Ishikawa (cell line): Measurements from ENCODE around the gene SLC1A2.

Source experiments
- CREB1 ChIP-seq: IDR thresholded peaks from 2 replicates; pipeline ENCODE4 v1.6.1; 2012; ENCODE audit warnings: low read depth
- EGR1 ChIP-seq: IDR thresholded peaks from 2 replicates; pipeline ENCODE4 v1.6.1; 2012
- FOXM1 ChIP-seq: IDR thresholded peaks from 2 replicates; pipeline ENCODE4 v1.6.1; 2012; ENCODE audit warnings: low read depth, borderline replicate concordance
- MAX ChIP-seq: IDR thresholded peaks from 2 replicates; pipeline ENCODE4 v1.6.1; 2012
- NFIC ChIP-seq: IDR thresholded peaks from 2 replicates; pipeline ENCODE4 v1.6.1; 2012
- RAD21 ChIP-seq: IDR thresholded peaks from 2 replicates; pipeline ENCODE4 v1.6.1; 2012; ENCODE audit warnings: low read depth
- TAF1 ChIP-seq: IDR thresholded peaks from 2 replicates; pipeline ENCODE4 v1.6.1; 2012; ENCODE audit warnings: low read depth, mild to moderate bottlenecking
- TEAD4 ChIP-seq: IDR thresholded peaks from 2 replicates; pipeline ENCODE4 v1.6.1; 2012
- YY1 ChIP-seq: IDR thresholded peaks from 2 replicates; pipeline ENCODE4 v1.6.1; 2012; ENCODE audit warnings: low read depth

GRCh38 chr11:35348898-35349687 lies 70.3 kb downstream of the SLC1A2 start:
- TF ChIP-seq TAF1, result no peak
- no peak for TF ChIP-seq CREB1
- no peak for TF ChIP-seq RAD21
- no peak for TF ChIP-seq TEAD4
- no peak for TF ChIP-seq FOXM1
- TF ChIP-seq MAX, result no peak
- no peak for TF ChIP-seq YY1
- TF ChIP-seq EGR1, result no peak
- TF ChIP-seq NFIC, result no peak
